Measurements from ENCODE around the gene TLR5. TPM values are rescaled to one million over a fixed set of nuclear protein-coding genes. Genes with fewer than 3 reads are reported as not detected.
A peak's percentile ranks its signal among the peaks of the same experiment; 100 is the strongest.

TLR5 gene
- polyA plus RNA-seq, 1 of the 3 experiments (the other 2 are of a cell fraction): not detected

GRCh38 chr1:223156343-223156742 lies 13.3 kb upstream of the TLR5 start:
- POLR2A ChIA-PET: no interaction called here
- H3K4me2 ChIP-seq: no peak overlapping the region
- H3K79me2 ChIP-seq (ENCODE audit: insufficient read depth): no peaks in the 10 kb centered on the region
- H3K36me3 ChIP-seq (replicated peaks in 1 of 2; ENCODE audit: control insufficient read depth in 1 of 2, insufficient read depth in 2 of 2, low read length in 1 of 2): no peaks in the 10 kb centered on the region
- peak; percentile 24 for DNase-seq
- H3K9me3 ChIP-seq: no peaks in the 10 kb centered on the region
- CTCF ChIA-PET: interaction anchor here (0.7 to 2.1 kb wide), 2 partner anchors 27 to 33 kb away, joined by 3 to 6 read pairs; no protein-coding TSS in a partner anchor
- H3K27me3 ChIP-seq (ENCODE audit: insufficient read depth): peaks cover 15% of the 10 kb centered on the region; the same call in 1 of the 2 replicates
- no peaks in the 10 kb centered on the region for H3K9me2 ChIP-seq
- H3F3A ChIP-seq (replicated peaks; ENCODE audit: insufficient read depth): no peaks in the 10 kb centered on the region
- no peak overlapping the region for H3K4me3 ChIP-seq (ENCODE audit: low read depth in 2 of 2, low read length in 1 of 2)
- H3K9ac ChIP-seq: no peak overlapping the region
- H3K4me1 ChIP-seq (ENCODE audit: control insufficient read depth in 1 of 2, insufficient read depth in 2 of 2, low read depth in 1 of 2, low read length in 1 of 2): no peaks in the 10 kb centered on the region; a peak in 1 of 4 replicates
- TF ChIP-seq GATA2 (CRISPR knock-in tag; IDR thresholded peaks at IDR 0.05) (peak; percentile 44; the same call in 1 of the 2 replicates), RXRA (IDR thresholded peaks at IDR 0.05; ENCODE audit: borderline replicate concordance, low read depth) (no peak)
- H4K20me1 ChIP-seq (ENCODE audit: insufficient read depth): no peaks in the 10 kb centered on the region
- 77% methylated on average over 2 of the region's 2 CpGs for WGBS (ENCODE audit: low lambda C conversion rate)
- H2AFZ ChIP-seq (ENCODE audit: low read depth): no peak overlapping the region
- H3K27ac ChIP-seq (ENCODE audit: low read depth in 2 of 2, low read length in 1 of 2): no peak overlapping the region

- H4K20me1 ChIP-seq (ENCODE audit: insufficient read depth): no peaks in the 10 kb centered on the region
- no peak overlapping the region for H3K4me2 ChIP-seq
- no peaks in the 10 kb centered on the region for H3K36me3 ChIP-seq (replicated peaks in 1 of 2; ENCODE audit: control insufficient read depth in 1 of 2, insufficient read depth in 2 of 2, low read length in 1 of 2)
- H3K27me3 ChIP-seq (ENCODE audit: insufficient read depth): peaks cover 12% of the 10 kb centered on the region; the same call in 1 of the 2 replicates
- 26% methylated on average over 2 of the region's 2 CpGs for WGBS (ENCODE audit: low lambda C conversion rate)
- no peaks in the 10 kb centered on the region for H3K9me3 ChIP-seq
- no peaks in the 10 kb centered on the region for H3K9me2 ChIP-seq
- TF ChIP-seq MXI1 (IDR thresholded peaks at IDR 0.05; ENCODE audit: low read depth, low read length): 0 out of 2 replicates have a peak, but pooled peaks have one; percentile 24
- no peak for TF ChIP-seq EZH2phosphoT487 (IDR thresholded peaks at IDR 0.05; ENCODE audit: borderline replicate concordance, low read depth)
- peak; percentile 34; the same call in 1 of the 2 replicates for TF ChIP-seq GATA2 (CRISPR knock-in tag; IDR thresholded peaks at IDR 0.05)
- no peaks in the 10 kb centered on the region; a peak in 1 of 4 replicates for H3K4me1 ChIP-seq (ENCODE audit: control insufficient read depth in 1 of 2, insufficient read depth in 2 of 2, low read depth in 1 of 2, low read length in 1 of 2)
- H2AFZ ChIP-seq (ENCODE audit: low read depth): no peak overlapping the region
- no peaks in the 10 kb centered on the region for H3K79me2 ChIP-seq (ENCODE audit: insufficient read depth)
- peak; percentile 27 for DNase-seq
- H3K9ac ChIP-seq: no peak overlapping the region
- ChIA-PET POLR2A (no interaction called here), CTCF (interaction anchor here (0.9 to 1.1 kb wide), 2 partner anchors 13 to 21 kb away, joined by 3 to 4 read pairs; no protein-coding TSS in a partner anchor)
- H3K4me3 ChIP-seq (ENCODE audit: low read depth in 2 of 2, low read length in 1 of 2): no peak overlapping the region
- H3F3A ChIP-seq (replicated peaks; ENCODE audit: insufficient read depth): no peaks in the 10 kb centered on the region
- H3K27ac ChIP-seq (ENCODE audit: low read depth in 2 of 2, low read length in 1 of 2): no peak overlapping the region
These were observed 12.1 kb upstream of the TLR5 start for GRCh38 chr1:223155153-223155552.

GRCh38 chr1:223153177-223154119 lies 10.4 kb upstream of the TLR5 start:
- Histone ChIP-seq H3K9me2 (no peaks in the 10 kb centered on the region), H3K9ac (no peak overlapping the region), H3F3A (replicated peaks; ENCODE audit: insufficient read depth) (no peaks in the 10 kb centered on the region), H3K4me1 (ENCODE audit: control insufficient read depth in 1 of 2, insufficient read depth in 2 of 2, low read depth in 1 of 2, low read length in 1 of 2) (no peaks in the 10 kb centered on the region; a peak in 1 of 4 replicates), H3K36me3 (replicated peaks in 1 of 2; ENCODE audit: control insufficient read depth in 1 of 2, insufficient read depth in 2 of 2, low read length in 1 of 2) (no peaks in the 10 kb centered on the region), H2AFZ (ENCODE audit: low read depth) (peak overlapping the region; percentile 51; the same call in 1 of the 2 replicates), H3K9me3 (no peaks in the 10 kb centered on the region), H4K20me1 (ENCODE audit: insufficient read depth) (no peaks in the 10 kb centered on the region), H3K4me3 (ENCODE audit: low read depth in 2 of 2, low read length in 1 of 2) (no peak overlapping the region), H3K4me2 (no peak overlapping the region), H3K27ac (ENCODE audit: low read depth in 2 of 2, low read length in 1 of 2) (no peak overlapping the region), H3K27me3 (ENCODE audit: insufficient read depth) (peaks cover 5% of the 10 kb centered on the region; the same call in 1 of the 2 replicates), H3K79me2 (ENCODE audit: insufficient read depth) (no peaks in the 10 kb centered on the region)
- POLR2A ChIA-PET: no interaction called here
- TF ChIP-seq REST (IDR thresholded peaks at IDR 0.05; ENCODE audit: low read depth, low read length) (peak; percentile 74; the same call in 1 of the 2 replicates), RAD21 (IDR thresholded peaks at IDR 0.05; ENCODE audit: low read length) (no peak), JUND (IDR thresholded peaks at IDR 0.05) (no peak), PBX3 (IDR thresholded peaks at IDR 0.05) (no peak), CHD2 (IDR thresholded peaks at IDR 0.05; ENCODE audit: low read length, partially characterized antibody) (no peak), GABPA (IDR thresholded peaks at IDR 0.05; ENCODE audit: low read depth) (peak; percentile 22; the same call in 1 of the 2 replicates), FOSL2 (IDR thresholded peaks at IDR 0.05; ENCODE audit: borderline replicate concordance, low read depth) (no peak)
- WGBS (ENCODE audit: low lambda C conversion rate): 48% methylated on average over 3 of the region's 3 CpGs
- CTCF ChIA-PET: interaction anchor here (1.1 to 5.5 kb wide), 3 partner anchors 10 to 20 kb away, joined by 3 to 34 read pairs (median 6); partner anchors contain the start of gene TLR5
- DNase-seq: no peak
